BLaER1 (cell line): ENCODE measurements around the gene ADGRD1.

ENCODE experiments used
- H3K27ac ChIP-seq: shearing (Covaris generic); formaldehyde crosslinking; 2 replicates; pipeline ENCODE4 v1.8.1; 2022
- H3K27me3 ChIP-seq: shearing (Covaris generic); formaldehyde crosslinking; 2 replicates; pipeline ENCODE4 v1.8.1; 2022
- H3K36me3 ChIP-seq: shearing (Covaris generic); formaldehyde crosslinking; 2 replicates; pipeline ENCODE4 v1.8.1; 2022
- H3K4me1 ChIP-seq: shearing (Covaris generic); formaldehyde crosslinking; 2 replicates; pipeline ENCODE4 v1.8.1; 2022
- H3K4me2 ChIP-seq: shearing (Covaris generic); formaldehyde crosslinking; 2 replicates; pipeline ENCODE4 v1.8.1; 2022
- H3K4me3 ChIP-seq: shearing (Covaris generic); formaldehyde crosslinking; 2 replicates; pipeline ENCODE4 v1.8.1; 2022
- H3K9ac ChIP-seq: shearing (Covaris generic); formaldehyde crosslinking; 2 replicates; pipeline ENCODE4 v1.8.1; 2022
- H3K9me3 ChIP-seq: shearing (Covaris generic); formaldehyde crosslinking; 2 replicates; pipeline ENCODE4 v1.8.1; 2022
- H4K20me1 ChIP-seq: shearing (Covaris generic); formaldehyde crosslinking; 2 replicates; pipeline ENCODE4 v1.8.1; 2022
- Cebpa-rat ChIP-seq: shearing (Covaris generic); IDR thresholded peaks from 2 replicates; pipeline ENCODE4 v1.8.1; 2022

Gene ADGRD1

DNA sequence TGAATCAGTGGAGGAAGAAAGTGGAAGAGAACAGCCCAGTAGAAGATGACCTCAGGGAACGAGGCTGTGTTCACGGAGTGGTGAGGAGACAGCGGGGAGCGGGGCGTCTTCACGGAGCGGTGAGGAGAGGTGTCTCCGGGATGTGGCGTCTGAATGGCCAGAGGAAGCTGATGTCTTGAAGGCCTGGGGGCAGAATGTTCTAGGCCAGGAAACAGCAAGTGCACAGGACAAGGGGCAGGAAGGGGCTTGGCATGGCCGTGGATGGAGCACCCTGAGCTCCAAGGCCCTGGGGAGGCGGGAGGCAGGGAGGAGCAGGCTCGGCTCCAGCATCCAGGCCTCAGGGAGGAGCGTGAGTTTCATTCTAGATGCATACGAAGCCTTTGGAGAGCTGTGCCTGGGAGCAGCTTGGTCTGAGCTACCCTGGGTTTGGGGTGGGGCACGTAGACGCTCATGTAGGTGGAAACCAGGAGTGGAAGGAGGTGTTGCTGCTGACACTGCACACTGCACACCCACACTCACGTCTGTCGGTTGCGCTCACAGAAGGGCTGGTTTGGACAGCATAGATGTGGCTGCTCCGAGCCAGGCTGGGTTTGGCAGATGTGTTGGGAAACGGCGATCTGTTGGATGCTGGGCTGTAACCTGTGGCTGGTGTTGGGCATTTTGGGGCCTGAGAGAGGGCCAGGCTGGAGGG lies 131.6 kb downstream of the ADGRD1 start:
- Histone ChIP-seq H3K9me3 (peaks cover 11% of the 10 kb centered on the region; the same call in 1 of the 2 replicates), H3K27me3 (peaks cover 3% of the 10 kb centered on the region; the same call in 1 of the 2 replicates), H4K20me1 (no peaks in the 10 kb centered on the region; the same call in 1 of the 2 replicates), H3K4me3 (no peak overlapping the region), H3K36me3 (peaks cover 37% of the 10 kb centered on the region; the same call in 1 of the 2 replicates), H3K4me2 (no peak overlapping the region), H3K9ac (no peak overlapping the region), H3K27ac (no peak overlapping the region), H3K4me1 (peaks cover 55% of the 10 kb centered on the region)
- no peak for TF ChIP-seq Cebpa-rat

DNA sequence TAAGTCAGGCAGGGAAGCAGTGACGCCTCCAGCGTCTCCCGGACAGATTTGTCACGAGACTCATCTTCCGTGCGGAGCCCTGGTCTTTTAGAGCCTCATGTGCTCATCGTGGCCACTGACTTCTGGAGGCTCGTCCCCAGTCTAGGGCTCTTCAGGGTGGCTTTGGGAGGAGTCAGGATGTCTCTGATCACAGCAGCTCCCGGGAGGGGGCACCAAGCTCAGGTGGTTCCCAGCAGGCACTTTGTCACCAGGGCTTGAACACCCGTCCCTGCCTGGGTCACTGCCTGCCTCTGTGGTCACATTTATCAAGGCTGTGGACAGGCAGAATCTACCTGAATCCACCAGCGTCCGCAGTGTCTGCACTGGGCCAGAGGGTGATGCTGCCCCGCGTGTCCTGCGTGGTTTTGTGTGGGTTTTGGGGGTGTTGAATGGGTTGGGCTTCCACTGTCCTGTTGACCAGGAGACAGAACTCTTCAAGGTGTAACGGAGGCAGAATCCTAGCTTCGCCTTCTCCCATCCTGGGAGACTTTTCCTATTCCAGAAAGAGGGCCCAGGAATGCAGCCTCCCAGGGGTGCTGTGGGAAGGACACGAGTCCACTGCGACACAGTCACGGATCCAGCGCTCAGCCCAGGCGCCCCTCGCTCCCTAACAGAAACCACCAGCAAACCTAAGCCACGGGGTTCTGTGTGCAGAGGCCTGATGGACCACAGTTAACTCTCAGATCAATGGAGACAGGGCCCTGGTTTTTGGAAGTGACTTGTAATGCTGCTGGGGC lies 132.3 kb downstream of the ADGRD1 start:
- 0 out of 2 replicates have a peak, but pooled peaks cover 6% of the 10 kb centered on the region for H3K9me3 ChIP-seq
- peaks cover 3% of the 10 kb centered on the region; the same call in 1 of the 2 replicates for H3K27me3 ChIP-seq
- no peaks in the 10 kb centered on the region; the same call in 1 of the 2 replicates for H4K20me1 ChIP-seq
- no peak overlapping the region for H3K4me2 ChIP-seq
- peaks cover 37% of the 10 kb centered on the region; the same call in 1 of the 2 replicates for H3K36me3 ChIP-seq
- peaks cover 62% of the 10 kb centered on the region for H3K4me1 ChIP-seq
- no peak overlapping the region for H3K27ac ChIP-seq
- no peak overlapping the region for H3K9ac ChIP-seq
- H3K4me3 ChIP-seq, result no peak overlapping the region
- no peak for TF ChIP-seq Cebpa-rat

DNA sequence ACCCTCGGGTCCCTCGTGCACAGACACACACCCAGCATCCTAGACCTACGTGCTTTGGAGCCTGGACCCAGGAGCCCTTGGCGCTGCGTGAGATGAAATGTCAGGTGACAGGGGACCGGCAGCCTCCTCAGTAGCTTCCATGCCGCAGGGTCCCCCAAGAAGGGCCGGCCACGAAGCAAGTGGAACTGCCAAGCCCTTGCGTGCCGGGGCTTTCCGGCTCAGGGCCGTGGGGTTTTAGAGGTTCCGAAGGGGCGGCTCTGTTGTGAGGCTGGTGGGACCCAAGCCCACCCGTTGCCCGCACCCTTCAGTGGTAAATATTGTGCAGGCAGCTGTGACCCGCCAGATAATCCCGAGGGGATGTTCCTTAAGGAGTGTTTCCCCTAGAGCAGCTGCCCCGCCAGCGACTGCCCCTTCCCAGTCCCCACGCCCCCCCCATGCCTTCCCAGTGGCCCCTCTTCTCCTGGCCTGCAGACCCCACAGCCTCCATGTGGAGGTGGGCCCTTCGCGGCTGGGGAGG lies 133.7 kb downstream of the ADGRD1 start:
- Histone ChIP-seq H4K20me1 (no peaks in the 10 kb centered on the region; the same call in 1 of the 2 replicates), H3K4me2 (peak overlapping the region; percentile 71), H3K36me3 (peaks cover 34% of the 10 kb centered on the region; the same call in 1 of the 2 replicates), H3K27me3 (peaks cover 3% of the 10 kb centered on the region; the same call in 1 of the 2 replicates), H3K9ac (no peak overlapping the region), H3K27ac (no peak overlapping the region), H3K4me3 (no peak overlapping the region), H3K9me3 (0 out of 2 replicates have a peak, but pooled peaks cover 6% of the 10 kb centered on the region), H3K4me1 (peaks cover 70% of the 10 kb centered on the region)
- TF ChIP-seq Cebpa-rat, result no peak

DNA sequence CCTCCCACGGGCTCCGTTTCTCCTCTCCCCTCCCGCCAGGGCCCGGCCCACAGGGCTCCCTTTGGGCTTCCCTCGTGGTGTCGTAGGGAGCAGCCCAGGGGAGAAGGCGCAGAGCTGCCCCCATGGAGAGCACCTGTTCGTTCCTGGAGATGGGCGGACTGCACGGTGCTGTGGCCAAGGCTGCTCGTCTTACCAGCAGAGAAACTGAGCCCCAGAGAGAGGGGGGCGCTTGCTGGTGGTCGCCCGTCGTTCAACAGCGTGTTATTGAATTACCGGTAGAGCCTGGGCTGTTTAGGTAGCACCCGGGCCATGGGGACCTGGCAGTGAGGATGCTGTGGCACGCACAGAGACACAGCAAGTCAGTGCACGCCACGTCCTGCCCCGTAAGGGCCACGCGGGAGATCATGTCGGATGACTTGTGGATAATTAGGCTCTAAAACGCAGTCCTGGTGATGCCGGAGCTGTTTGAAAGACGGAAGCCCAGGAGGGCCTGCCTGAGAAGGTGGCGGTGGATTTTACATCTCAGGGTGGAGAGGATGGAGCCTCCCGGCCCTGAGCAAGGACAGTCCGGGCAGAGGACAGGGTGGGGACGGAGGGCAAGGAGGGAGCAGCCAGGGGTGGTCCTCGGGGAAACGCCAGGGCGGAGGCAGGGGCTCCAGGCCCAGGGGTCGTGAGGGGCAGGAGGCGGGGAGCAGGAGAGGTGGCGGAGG lies 134.4 kb downstream of the ADGRD1 start:
- Histone ChIP-seq H4K20me1 (no peaks in the 10 kb centered on the region; the same call in 1 of the 2 replicates), H3K4me2 (peak overlapping the region; percentile 71), H3K9me3 (no peaks in the 10 kb centered on the region), H3K9ac (no peak overlapping the region), H3K27me3 (peaks cover 3% of the 10 kb centered on the region; the same call in 1 of the 2 replicates), H3K4me1 (peaks cover 73% of the 10 kb centered on the region), H3K27ac (no peak overlapping the region), H3K36me3 (peaks cover 27% of the 10 kb centered on the region; the same call in 1 of the 2 replicates), H3K4me3 (no peak overlapping the region)
- TF ChIP-seq Cebpa-rat, result no peak

DNA sequence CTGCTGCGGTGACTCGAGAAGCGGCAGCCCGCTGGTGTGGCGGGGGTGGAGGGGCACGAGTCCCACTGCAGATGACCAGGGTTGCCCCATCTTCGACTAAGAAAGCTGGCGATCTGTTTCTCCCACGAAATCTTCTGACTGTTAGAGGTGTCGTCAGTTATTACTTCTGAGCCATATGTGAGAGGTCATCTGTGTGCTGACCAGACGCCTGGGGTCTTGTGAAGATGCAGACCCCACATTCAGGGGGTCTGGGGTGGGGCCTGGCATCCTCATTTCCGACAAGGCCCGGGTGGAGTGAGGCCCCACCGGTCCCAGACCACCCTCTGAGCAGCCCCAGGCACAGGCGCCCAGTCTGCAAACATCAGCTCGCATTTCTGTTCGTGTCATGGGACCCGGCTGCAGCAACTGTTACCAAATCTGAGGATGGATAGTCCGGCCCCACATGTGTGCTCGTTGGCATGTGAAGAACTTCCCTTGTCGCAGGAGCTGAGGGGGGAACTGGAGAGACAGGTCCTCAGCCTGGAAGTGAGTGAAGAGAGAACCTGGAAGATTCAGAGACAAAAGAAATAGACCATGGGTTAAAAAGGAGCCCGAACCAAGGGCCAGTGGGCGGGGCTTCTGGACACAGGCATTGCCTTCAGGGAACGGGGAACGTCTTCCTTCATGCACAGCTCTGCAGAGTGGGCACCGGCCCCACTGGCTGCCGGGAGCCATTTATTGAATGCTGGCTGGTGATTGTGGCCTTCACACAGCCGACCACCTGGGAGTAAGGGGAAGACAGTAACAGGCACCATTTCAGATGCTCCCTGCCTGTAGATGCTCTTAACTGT lies 135.2 kb downstream of the ADGRD1 start:
- H4K20me1 ChIP-seq, result no peaks in the 10 kb centered on the region; the same call in 1 of the 2 replicates
- peak overlapping the region; percentile 71 for H3K4me2 ChIP-seq
- no peak overlapping the region for H3K27ac ChIP-seq
- H3K9me3 ChIP-seq, result no peaks in the 10 kb centered on the region
- H3K9ac ChIP-seq, result no peak overlapping the region
- no peak for TF ChIP-seq Cebpa-rat
- H3K36me3 ChIP-seq, result peaks cover 27% of the 10 kb centered on the region; the same call in 1 of the 2 replicates
- H3K4me1 ChIP-seq, result peaks cover 81% of the 10 kb centered on the region
- H3K27me3 ChIP-seq, result peaks cover 3% of the 10 kb centered on the region; the same call in 1 of the 2 replicates
- H3K4me3 ChIP-seq, result no peak overlapping the region

DNA sequence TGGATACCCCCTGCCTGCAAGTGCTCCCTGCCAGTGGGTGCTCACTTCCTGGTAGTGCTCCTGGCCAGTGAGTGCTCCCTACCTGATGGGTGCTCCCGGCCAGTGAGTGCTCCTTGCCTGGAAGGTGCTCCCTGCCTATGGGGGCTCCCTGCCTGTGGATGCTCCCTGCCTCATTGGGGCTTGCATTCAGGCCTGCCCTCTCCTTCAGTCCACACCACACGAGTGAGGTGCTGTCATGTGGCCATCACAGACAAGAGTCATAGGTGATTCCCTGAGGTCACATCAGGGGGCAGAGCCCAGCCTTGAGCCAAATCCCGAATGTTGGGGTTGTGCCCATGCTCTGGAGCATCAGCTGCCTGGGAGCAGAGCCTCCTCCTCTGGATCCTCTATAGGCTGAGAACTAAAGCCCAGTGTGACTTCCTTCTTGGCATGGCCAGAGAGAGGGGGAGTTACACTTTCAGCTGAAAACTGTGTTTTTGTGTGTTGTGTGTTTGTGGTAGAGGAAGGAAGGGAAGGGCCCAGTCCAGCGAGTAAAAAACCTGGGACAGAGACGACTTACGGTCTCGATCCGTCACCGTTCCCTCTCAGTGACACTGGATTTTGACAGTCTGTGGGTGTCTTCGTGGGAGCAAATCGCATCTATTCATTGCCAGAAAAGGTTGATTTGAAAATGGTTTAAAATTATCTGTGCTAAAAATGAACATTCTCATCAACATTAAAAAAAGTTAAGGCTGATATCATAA lies 136.0 kb downstream of the ADGRD1 start:
- Histone ChIP-seq H3K36me3 (peaks cover 19% of the 10 kb centered on the region; the same call in 1 of the 2 replicates), H4K20me1 (peaks cover 6% of the 10 kb centered on the region; the same call in 1 of the 2 replicates), H3K9me3 (no peaks in the 10 kb centered on the region), H3K9ac (no peak overlapping the region), H3K4me1 (peaks cover 89% of the 10 kb centered on the region), H3K4me2 (peak overlapping the region; percentile 71), H3K27ac (no peak overlapping the region), H3K4me3 (no peak overlapping the region), H3K27me3 (peaks cover 3% of the 10 kb centered on the region; the same call in 1 of the 2 replicates)
- TF ChIP-seq Cebpa-rat, result no peak

DNA sequence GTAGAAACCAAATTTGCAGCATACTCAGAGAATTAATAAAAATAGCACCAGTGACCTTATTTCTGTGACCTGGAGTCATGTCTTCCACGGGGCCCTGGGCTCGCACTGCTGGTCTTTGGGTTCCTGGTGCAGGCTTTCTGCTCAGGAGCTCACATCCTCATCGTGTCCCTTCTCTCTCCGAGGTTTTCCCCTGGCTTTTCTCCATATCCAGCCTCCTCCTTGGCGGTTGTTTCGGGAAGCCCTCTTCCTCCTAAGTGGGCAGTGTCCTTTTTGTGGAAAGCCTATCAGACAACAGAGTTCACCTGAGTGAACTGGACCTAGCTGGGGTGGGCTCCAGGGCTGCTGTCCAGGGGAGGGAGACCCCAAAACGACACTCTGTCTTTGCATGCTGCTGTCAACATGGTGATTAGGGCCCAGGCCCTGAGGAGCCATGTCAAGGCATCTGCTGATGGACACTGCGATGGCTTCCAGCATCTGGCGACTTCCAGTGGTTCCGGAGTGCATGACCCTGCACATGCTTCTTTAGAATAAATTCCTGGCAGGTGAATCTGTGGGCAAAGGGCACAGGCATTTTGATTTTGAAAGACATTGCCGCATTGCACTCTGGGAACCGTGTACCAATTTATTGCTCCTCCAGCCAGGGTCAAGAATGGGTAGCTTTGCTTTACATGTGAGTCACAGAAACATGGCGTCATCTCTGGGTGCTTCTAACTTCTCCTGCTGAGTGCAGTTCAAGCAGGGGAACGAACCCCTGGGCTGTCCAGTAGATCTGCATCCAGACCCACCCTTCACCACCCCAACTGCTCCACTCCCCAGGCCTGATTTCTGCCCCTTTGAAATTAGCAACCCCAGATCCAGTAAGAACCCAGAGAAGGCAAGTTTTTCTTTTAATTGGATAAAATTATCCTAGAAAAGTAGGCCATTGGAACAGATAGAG lies 136.8 kb downstream of the ADGRD1 start:
- Histone ChIP-seq H3K9me3 (no peaks in the 10 kb centered on the region), H3K36me3 (peaks cover 11% of the 10 kb centered on the region; the same call in 1 of the 2 replicates), H3K4me1 (peaks cover 97% of the 10 kb centered on the region), H3K27ac (no peak overlapping the region), H3K9ac (no peak overlapping the region), H3K4me2 (peak overlapping the region; percentile 71), H3K4me3 (no peak overlapping the region), H4K20me1 (peaks cover 6% of the 10 kb centered on the region; the same call in 1 of the 2 replicates), H3K27me3 (peaks cover 3% of the 10 kb centered on the region; the same call in 1 of the 2 replicates)
- TF ChIP-seq Cebpa-rat, result no peak
